PC-9 (cell line): Measurements from ENCODE around the gene PLXDC2. TPM values are rescaled to one million over a fixed set of nuclear protein-coding genes. Genes with fewer than 3 reads are reported as not detected.

Experiments used
- BruUV-seq: library from RNA; stranded (reverse); fragments of 400-500 nt; replicated peaks from 2 replicates; lab custom pipeline; 2021; lab: Mats Ljungman, UMichigan
- CTCF ChIA-PET: fragments of 300-600 bp; sonication (Branson Sonifier 250); formaldehyde crosslinking; loops from one replicate; lab custom pipeline; 2022; ENCODE audit warnings: antibody characterized with exemption; lab: Charles Lee
- POLR2A ChIA-PET: fragments of 300-600 bp; sonication (Branson Sonifier 250); formaldehyde crosslinking; loops from one replicate; lab custom pipeline; 2022; ENCODE audit warnings: antibody characterized with exemption; ENCODE audit not compliant: unreplicated experiment; lab: Charles Lee
- DNase-seq, 2 experiments: peaks; one replicate each; pipeline versions ENCODE4 v3.0.0 to v3.0.0-alpha.2; 2015 to 2022; ENCODE audit warnings: mixed read lengths in 1 of 2
- H2AFZ ChIP-seq: fragments of 200-600 bp; sonication (generic); 2 replicates; pipeline ENCODE4 v1.8.1; 2017; ENCODE audit warnings: antibody characterized with exemption
- H3F3A ChIP-seq: fragments of 200-600 bp; sonication (generic); 2 replicates; pipeline ENCODE4 v1.8.1; 2017; ENCODE audit warnings: antibody characterized with exemption, mild to moderate bottlenecking, low read depth; ENCODE audit not compliant: insufficient read depth
- H3K27ac ChIP-seq: fragments of 200-600 bp; sonication (generic); 2 replicates; pipeline ENCODE4 v1.6.1; 2016; ENCODE audit warnings: mixed run types
- H3K27me3 ChIP-seq: fragments of 200-600 bp; sonication (generic); 2 replicates; pipeline ENCODE4 v1.6.1; 2016; ENCODE audit warnings: low read depth, mixed run types; ENCODE audit not compliant: insufficient read depth
- H3K36me3 ChIP-seq: fragments of 200-600 bp; sonication (generic); 2 replicates; pipeline ENCODE4 v1.6.1; 2016; ENCODE audit warnings: low read depth, mixed run types
- H3K4me1 ChIP-seq: fragments of 200-600 bp; sonication (generic); replicated peaks from 2 replicates; pipeline ENCODE4 v1.6.1; 2016; ENCODE audit warnings: mixed run types; ENCODE audit not compliant: insufficient read depth
- H3K4me2 ChIP-seq: fragments of 200-600 bp; sonication (generic); 2 replicates; pipeline ENCODE4 v1.6.1; 2017; ENCODE audit warnings: mixed run types
- H3K4me3 ChIP-seq: fragments of 200-600 bp; sonication (generic); 2 replicates; pipeline ENCODE4 v1.6.1; 2016; ENCODE audit warnings: mixed run types
- H3K79me2 ChIP-seq: fragments of 200-600 bp; sonication (generic); 2 replicates; pipeline ENCODE4 v1.6.1; 2017; ENCODE audit warnings: low read depth, mixed run types
- H3K9me2 ChIP-seq: fragments of 200-600 bp; sonication (generic); 2 replicates; pipeline ENCODE4 v1.8.1; 2017; ENCODE audit warnings: mild to moderate bottlenecking; ENCODE audit not compliant: insufficient read depth
- H3K9me3 ChIP-seq: fragments of 200-600 bp; sonication (generic); 2 replicates; pipeline ENCODE4 v1.8.1; 2016; ENCODE audit warnings: low read depth; ENCODE audit not compliant: insufficient read depth
- H4K20me1 ChIP-seq: fragments of 200-600 bp; sonication (generic); 2 replicates; pipeline ENCODE4 v1.8.1; 2017; ENCODE audit not compliant: insufficient read depth
- CTCF ChIP-seq: fragments of 200-600 bp; sonication (generic); conservative IDR thresholded peaks from 2 replicates; pipeline ENCODE4 v1.6.1; 2017; ENCODE audit warnings: mixed run types, antibody characterized with exemption, mild to moderate bottlenecking, moderate library complexity
- EZH2 ChIP-seq: fragments of 200-600 bp; sonication (generic); IDR thresholded peaks from 2 replicates; pipeline ENCODE4 v1.8.0; 2017; ENCODE audit warnings: antibody characterized with exemption, low read depth
- intact Hi-C: fragments of 100-400 bp; cut with micrococcal nuclease; formaldehyde crosslinking; loops from one replicate; pipeline ENCODE4 v1.10.0; 2022; ENCODE audit not compliant: unreplicated experiment
- total RNA-seq: library from RNA; stranded (reverse); gene quantifications from 2 replicates; pipeline ENCODE4 v1.2.3, GENCODE V29; 2021

The PLXDC2 gene
- total RNA-seq, 1 experiment from 2014 or later: not detected

GRCh38 chr10:19815036-19815730 is 1.0 kb upstream of the PLXDC2 start:
- ChIA-PET POLR2A (no interaction called here), CTCF (no interaction called here)
- TF ChIP-seq CTCF: no peak
- no peak for TF ChIP-seq EZH2
- BruUV-seq: no TSS peak
- Histone ChIP-seq H3K4me3 (no peak overlapping the region), H3F3A (no peaks in the 10 kb centered on the region), H3K36me3 (no peaks in the 10 kb centered on the region), H3K9me2 (no peaks in the 10 kb centered on the region), H3K27me3 (no peaks in the 10 kb centered on the region), H3K4me1 (no peaks in the 10 kb centered on the region), H3K79me2 (no peaks in the 10 kb centered on the region), H2AFZ (no peak overlapping the region), H3K4me2 (no peak overlapping the region), H4K20me1 (no peaks in the 10 kb centered on the region), H3K9me3 (no peaks in the 10 kb centered on the region), H3K27ac (no peak overlapping the region)
- no peak for DNase-seq
- intact Hi-C loops: no loop called here

DNA sequence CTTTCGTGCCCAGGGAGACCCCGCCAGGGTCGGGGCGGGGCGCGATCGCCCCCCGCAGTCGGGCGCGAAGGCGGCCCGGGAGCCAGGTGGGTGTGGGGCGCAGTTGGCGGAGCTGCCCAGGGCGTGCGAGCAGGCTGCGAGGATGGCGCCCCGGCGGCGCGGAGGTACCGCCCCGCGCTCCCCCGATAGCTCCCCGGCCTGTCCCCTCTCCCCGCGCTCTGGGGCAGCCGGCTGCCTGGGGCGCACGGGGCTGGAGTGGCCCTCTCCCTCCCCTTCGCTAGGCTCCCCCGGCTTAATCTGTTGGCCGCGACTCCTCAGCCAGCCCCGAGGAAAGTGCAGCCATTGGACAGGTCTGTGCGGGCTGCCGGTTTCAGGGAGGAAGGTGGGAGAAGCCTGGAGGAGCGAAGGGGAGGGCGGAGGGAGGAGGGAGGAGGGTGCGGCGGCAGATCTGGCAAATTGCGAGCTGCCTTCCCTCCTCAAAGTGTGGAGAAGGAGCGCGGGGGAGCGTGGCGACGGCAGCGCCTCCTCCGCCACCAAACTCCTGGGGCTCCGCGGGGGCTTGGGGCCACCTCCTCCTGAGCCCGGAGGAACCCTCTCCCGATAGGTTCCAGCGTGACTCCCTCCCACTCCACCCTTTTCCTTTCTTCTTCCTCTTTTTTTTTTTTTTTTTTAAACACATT is 361 bp upstream of the PLXDC2 start:
- Histone ChIP-seq H2AFZ (no peak overlapping the region), H3K27me3 (no peaks in the 10 kb centered on the region), H3K4me1 (no peaks in the 10 kb centered on the region), H3K9me2 (no peaks in the 10 kb centered on the region), H3K79me2 (no peaks in the 10 kb centered on the region), H3F3A (no peaks in the 10 kb centered on the region), H4K20me1 (no peaks in the 10 kb centered on the region), H3K36me3 (no peaks in the 10 kb centered on the region), H3K4me2 (no peak overlapping the region), H3K4me3 (no peak overlapping the region), H3K9me3 (no peaks in the 10 kb centered on the region), H3K27ac (no peak overlapping the region)
- DNase-seq: no peak
- ChIA-PET CTCF (no interaction called here), POLR2A (no interaction called here)
- intact Hi-C loops: no loop called here
- TF ChIP-seq CTCF: no peak
- TF ChIP-seq EZH2: no peak
- BruUV-seq: no TSS peak

GRCh38 chr10:19817231-19817933 is 1.1 kb downstream of the PLXDC2 start:
- no peaks in the 10 kb centered on the region for H3K36me3 ChIP-seq
- no peaks in the 10 kb centered on the region for H3K9me3 ChIP-seq
- no peak overlapping the region for H3K27ac ChIP-seq
- no peak overlapping the region for H3K4me2 ChIP-seq
- no peaks in the 10 kb centered on the region for H3K27me3 ChIP-seq
- no peaks in the 10 kb centered on the region for H3K4me1 ChIP-seq
- POLR2A ChIA-PET: no interaction called here
- DNase-seq: no peak
- no peak overlapping the region for H2AFZ ChIP-seq
- no peak overlapping the region for H3K4me3 ChIP-seq
- CTCF ChIA-PET: interaction anchor here (0.5 kb wide), 1 partner anchor 694 kb away, joined by 3 read pairs; no protein-coding TSS in a partner anchor
- no TSS peak for BruUV-seq
- H4K20me1 ChIP-seq: no peaks in the 10 kb centered on the region
- intact Hi-C loops: no loop called here
- TF ChIP-seq EZH2 (no peak), CTCF (no peak)
- H3K79me2 ChIP-seq: no peaks in the 10 kb centered on the region
- no peaks in the 10 kb centered on the region for H3K9me2 ChIP-seq
- no peaks in the 10 kb centered on the region for H3F3A ChIP-seq
